ENCODE measurements around the gene MAPRE3.
A peak's percentile ranks its signal among the peaks of the same experiment; 100 is the strongest.
"Not testable (repeated sequence)": the region's sequence is repeated elsewhere in the genome, so short reads cannot be mapped to it uniquely, and the experiment has no call there.

Gene MAPRE3

GRCh38 chr2:26970244-26970927, at the start of gene MAPRE3:
Gene MAPRE3, plus strand, starts transcription at chr2:26970637. Its CDS starts 51,582 bp downstream, at chr2:27022219.
- peak; percentile 96 for DNase-seq (ENCODE audit: low spot score)

- no peak for DNase-seq (ENCODE audit: low spot score)
These were observed 49.1 kb upstream of the MAPRE3 start for GRCh38 chr2:26921323-26921722.

- DNase-seq (ENCODE audit: low spot score) = peak; percentile 90
These were observed 47.8 kb upstream of the MAPRE3 start for GRCh38 chr2:26922405-26923188.

- DNase-seq (ENCODE audit: low spot score) = not testable (repeated sequence)
These were observed 47.3 kb upstream of the MAPRE3 start for GRCh38 chr2:26923189-26923466.

GRCh38 chr2:26924731-26925099, 45.7 kb upstream of the MAPRE3 start:
- DNase-seq (ENCODE audit: low spot score) = no peak

GRCh38 chr2:26925100-26925791, 45.2 kb upstream of the MAPRE3 start:
- no peak for DNase-seq (ENCODE audit: low spot score)

- DNase-seq (ENCODE audit: low spot score) = no peak
These were observed 43.2 kb upstream of the MAPRE3 start for GRCh38 chr2:26927221-26927620.

- DNase-seq (ENCODE audit: low spot score) = no peak
These were observed 37.5 kb upstream of the MAPRE3 start for GRCh38 chr2:26932974-26933373.

GRCh38 chr2:26933431-26934334, 36.8 kb upstream of the MAPRE3 start:
- no peak for DNase-seq (ENCODE audit: low spot score)

GRCh38 chr2:26934335-26934724, 36.1 kb upstream of the MAPRE3 start:
- DNase-seq (ENCODE audit: low spot score) = no peak

GRCh38 chr2:26934985-26935384, 35.5 kb upstream of the MAPRE3 start:
- DNase-seq (ENCODE audit: low spot score) = no peak

- DNase-seq (ENCODE audit: low spot score) = no peak
These were observed 33.6 kb upstream of the MAPRE3 start for GRCh38 chr2:26936855-26937254.

GRCh38 chr2:26938399-26939118, 31.9 kb upstream of the MAPRE3 start:
- DNase-seq (ENCODE audit: low spot score) = no peak

- no peak for DNase-seq (ENCODE audit: low spot score)
These were observed 30.4 kb upstream of the MAPRE3 start for GRCh38 chr2:26940001-26940400.

- DNase-seq (ENCODE audit: low spot score) = no peak
These were observed 29.0 kb upstream of the MAPRE3 start for GRCh38 chr2:26941486-26941885.

- peak; percentile 90 for DNase-seq (ENCODE audit: low spot score)
These were observed 27.7 kb upstream of the MAPRE3 start for GRCh38 chr2:26942543-26943295.

- DNase-seq (ENCODE audit: low spot score) = no peak
These were observed 24.3 kb upstream of the MAPRE3 start for GRCh38 chr2:26945991-26946750.

GRCh38 chr2:26946841-26947784, 23.3 kb upstream of the MAPRE3 start:
- peak; percentile 33 for DNase-seq (ENCODE audit: low spot score)

GRCh38 chr2:26948800-26949199, 21.6 kb upstream of the MAPRE3 start:
- DNase-seq (ENCODE audit: low spot score) = no peak
